Measurements from ENCODE around the gene TRAPPC2. TPM values are rescaled to one million over a fixed set of nuclear protein-coding genes. Genes with fewer than 3 reads are reported as not detected.

Gene TRAPPC2
- total RNA-seq, 1 donor from 2014 or later = 16.6 TPM

DNA sequence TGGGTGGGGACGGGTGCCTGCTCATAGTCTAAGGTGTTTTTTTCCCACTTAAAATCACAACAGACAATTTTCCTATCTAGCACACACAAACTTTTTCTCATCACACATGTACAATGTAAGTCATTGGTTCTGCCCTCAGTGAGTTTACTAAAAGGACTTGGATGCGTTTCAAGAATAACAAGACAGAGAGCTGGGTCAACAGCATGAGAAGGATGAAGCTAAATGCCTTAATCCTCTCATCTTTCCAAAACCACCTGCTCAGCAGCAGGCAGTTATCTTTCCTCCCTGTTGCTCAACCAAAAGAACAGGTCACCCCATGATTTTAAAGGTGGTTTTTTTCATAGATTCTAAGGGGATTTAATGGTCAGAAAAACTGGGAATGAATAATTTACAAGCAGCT is 40.3 kb upstream of the TRAPPC2 start:
- Histone ChIP-seq H3K27ac (no peak overlapping the region), H3K9me3 (no peaks in the 10 kb centered on the region), H3K4me1 (no peaks in the 10 kb centered on the region), H3K36me3 (peaks cover 25% of the 10 kb centered on the region), H3K27me3 (no peaks in the 10 kb centered on the region), H3K4me3 (no peak overlapping the region)
- no peak for DNase-seq
- intact Hi-C loops (cut with DNase I) = no loop called here
- no peak for ATAC-seq
- TF ChIP-seq, protein P1, sequence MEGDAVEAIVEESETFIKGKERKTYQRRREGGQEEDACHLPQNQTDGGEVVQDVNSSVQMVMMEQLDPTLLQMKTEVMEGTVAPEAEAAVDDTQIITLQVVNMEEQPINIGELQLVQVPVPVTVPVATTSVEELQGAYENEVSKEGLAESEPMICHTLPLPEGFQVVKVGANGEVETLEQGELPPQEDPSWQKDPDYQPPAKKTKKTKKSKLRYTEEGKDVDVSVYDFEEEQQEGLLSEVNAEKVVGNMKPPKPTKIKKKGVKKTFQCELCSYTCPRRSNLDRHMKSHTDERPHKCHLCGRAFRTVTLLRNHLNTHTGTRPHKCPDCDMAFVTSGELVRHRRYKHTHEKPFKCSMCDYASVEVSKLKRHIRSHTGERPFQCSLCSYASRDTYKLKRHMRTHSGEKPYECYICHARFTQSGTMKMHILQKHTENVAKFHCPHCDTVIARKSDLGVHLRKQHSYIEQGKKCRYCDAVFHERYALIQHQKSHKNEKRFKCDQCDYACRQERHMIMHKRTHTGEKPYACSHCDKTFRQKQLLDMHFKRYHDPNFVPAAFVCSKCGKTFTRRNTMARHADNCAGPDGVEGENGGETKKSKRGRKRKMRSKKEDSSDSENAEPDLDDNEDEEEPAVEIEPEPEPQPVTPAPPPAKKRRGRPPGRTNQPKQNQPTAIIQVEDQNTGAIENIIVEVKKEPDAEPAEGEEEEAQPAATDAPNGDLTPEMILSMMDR (IDR thresholded peaks at IDR 0.05) = no peak

- Histone ChIP-seq H3K9me3 (no peaks in the 10 kb centered on the region), H3K4me3 (no peak overlapping the region), H3K27ac (no peak overlapping the region), H3K4me1 (peaks cover under 1% of the 10 kb centered on the region), H3K27me3 (no peaks in the 10 kb centered on the region), H3K36me3 (peaks cover 42% of the 10 kb centered on the region)
- intact Hi-C loops (cut with DNase I) = no loop called here
- TF ChIP-seq, protein P1 (IDR thresholded peaks at IDR 0.05) = no peak
- no peak for DNase-seq
- ATAC-seq = no peak
Observed at GRCh38 chrX:13770013-13770535, 35.7 kb upstream of the TRAPPC2 start.

DNA sequence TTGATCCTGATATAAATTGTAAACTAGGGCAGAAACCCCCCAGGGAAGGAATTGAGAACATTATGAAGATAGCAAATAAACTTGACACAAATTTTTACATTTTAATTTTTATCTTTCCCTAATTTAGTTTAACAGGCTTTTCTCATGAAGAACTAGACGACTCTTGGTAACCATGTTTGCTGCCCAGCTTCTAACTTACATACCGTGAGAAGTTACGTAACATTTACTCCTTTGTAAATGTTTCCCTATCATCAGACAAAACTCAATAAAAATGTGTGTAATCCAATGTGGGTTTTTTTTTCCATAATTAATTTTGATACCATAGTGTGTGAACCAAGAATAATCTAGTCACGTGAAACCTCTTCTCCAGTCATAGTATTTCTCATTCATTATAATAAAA is 34.5 kb upstream of the TRAPPC2 start:
- Histone ChIP-seq H3K4me1 (peaks cover 7% of the 10 kb centered on the region), H3K9me3 (no peaks in the 10 kb centered on the region), H3K27ac (no peak overlapping the region), H3K36me3 (peaks cover 37% of the 10 kb centered on the region), H3K27me3 (no peaks in the 10 kb centered on the region), H3K4me3 (no peak overlapping the region)
- TF ChIP-seq, protein P1 (IDR thresholded peaks at IDR 0.05) = no peak
- DNase-seq (no peak), ATAC-seq (no peak)
- intact Hi-C loops (cut with DNase I) = no loop called here

DNA sequence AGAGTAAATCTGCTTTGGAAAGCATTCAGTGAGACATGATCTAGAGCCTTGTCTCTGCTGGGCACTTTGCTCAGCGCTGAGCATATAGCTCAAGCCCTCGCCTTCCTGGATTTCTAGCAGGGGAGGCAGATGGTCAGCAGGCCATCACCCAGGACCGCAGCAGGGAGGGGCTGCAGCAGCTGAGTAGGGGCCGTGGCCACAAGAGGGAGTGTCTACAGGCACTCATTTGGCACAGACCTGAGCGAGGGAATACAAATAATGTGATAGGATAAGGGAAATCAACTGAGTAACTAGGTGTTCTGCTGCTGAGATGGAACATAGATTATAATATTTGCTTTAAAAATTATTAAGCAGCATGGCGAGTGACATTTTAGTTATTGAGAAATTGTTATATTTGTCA is 30.3 kb upstream of the TRAPPC2 start:
- no peak for DNase-seq
- TF ChIP-seq, protein P1 (IDR thresholded peaks at IDR 0.05) = peak; percentile 12
- H3K36me3 ChIP-seq = peaks cover 30% of the 10 kb centered on the region
- H3K9me3 ChIP-seq = no peaks in the 10 kb centered on the region
- H3K27me3 ChIP-seq = no peaks in the 10 kb centered on the region
- ATAC-seq = no peak
- peak overlapping the region; percentile 36 for H3K27ac ChIP-seq
- intact Hi-C loops (cut with DNase I) = no loop called here
- peaks cover 16% of the 10 kb centered on the region for H3K4me1 ChIP-seq
- no peak overlapping the region for H3K4me3 ChIP-seq

- TF ChIP-seq, protein P1 (IDR thresholded peaks at IDR 0.05) = no peak
- no peak for DNase-seq
- Histone ChIP-seq H3K4me1 (peaks cover 16% of the 10 kb centered on the region), H3K9me3 (no peaks in the 10 kb centered on the region), H3K27me3 (no peaks in the 10 kb centered on the region), H3K4me3 (no peak overlapping the region), H3K36me3 (peaks cover 25% of the 10 kb centered on the region), H3K27ac (peak overlapping the region; percentile 36)
- intact Hi-C loops (cut with DNase I) = no loop called here
- peak; percentile 64 for ATAC-seq
Observed at GRCh38 chrX:13764281-13764680, 29.9 kb upstream of the TRAPPC2 start.

DNA sequence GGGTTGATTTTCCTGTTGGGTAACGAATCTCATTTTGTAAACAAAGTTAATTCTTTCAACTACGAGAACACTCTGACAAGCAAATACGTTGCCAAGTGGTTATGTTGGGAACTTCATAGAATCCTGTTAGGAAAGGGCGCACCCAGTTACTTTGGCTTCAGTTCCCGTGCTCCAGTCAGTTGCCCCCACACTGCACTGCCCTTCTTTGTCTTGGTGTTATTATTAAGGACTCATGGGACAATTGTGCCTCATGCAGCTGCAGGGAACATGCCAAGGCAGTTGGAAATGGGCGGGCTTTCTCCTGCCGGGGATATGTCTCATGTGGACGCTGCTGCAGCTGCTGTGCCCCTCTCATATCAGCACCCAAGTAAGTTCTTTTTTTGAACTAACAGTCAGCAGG is 29.1 kb upstream of the TRAPPC2 start:
- H3K27ac ChIP-seq = peak overlapping the region; percentile 36
- DNase-seq = no peak
- ATAC-seq = peak; percentile 64

More for the DNA sequence above, 29.1 kb upstream of the TRAPPC2 start:
- intact Hi-C loops (cut with DNase I) = no loop called here
- H3K27me3 ChIP-seq = no peaks in the 10 kb centered on the region
- H3K4me3 ChIP-seq = no peak overlapping the region
- no peaks in the 10 kb centered on the region for H3K9me3 ChIP-seq
- H3K4me1 ChIP-seq = peaks cover 16% of the 10 kb centered on the region
- H3K36me3 ChIP-seq = peaks cover 18% of the 10 kb centered on the region
- TF ChIP-seq, protein P1 (IDR thresholded peaks at IDR 0.05) = peak; percentile 15
